ENCODE data around the gene FOXP1. TPM values are rescaled to one million over a fixed set of nuclear protein-coding genes. Genes with fewer than 3 reads are reported as not detected.

Gene FOXP1
- total and polyA plus RNA-seq, 2 experiments from 2014 or later, result 121 to 132 TPM

DNA sequence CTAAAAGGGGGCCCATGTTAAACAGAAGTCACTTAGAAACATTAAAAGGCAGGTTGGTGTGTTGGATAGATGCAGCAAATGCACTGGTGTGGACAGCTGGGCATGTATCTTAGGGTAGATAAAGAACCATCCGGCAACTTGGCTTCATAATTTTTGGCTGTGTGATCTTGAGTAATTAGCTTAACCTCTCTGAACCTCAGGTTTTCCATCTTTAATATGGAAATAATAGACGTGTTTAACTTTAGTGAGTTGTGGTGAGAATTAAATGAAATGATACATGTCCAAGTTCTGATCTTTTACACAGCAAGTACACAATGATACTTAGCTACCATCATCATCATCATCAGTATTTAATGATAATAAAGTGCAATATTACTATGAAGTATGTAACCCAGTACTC, 330.4 kb downstream of the FOXP1 start:
- peaks cover 11% of the 10 kb centered on the region for H3K4me1 ChIP-seq (ENCODE audit: low read depth)
- TF ChIP-seq CTCF (IDR thresholded peaks at IDR 0.05; ENCODE audit: low read depth, low read length), result no peak
- H3K4me3 ChIP-seq, result no peak overlapping the region
- H3K27me3 ChIP-seq, result no peaks in the 10 kb centered on the region
- peak overlapping the region; percentile 12 for H3K27ac ChIP-seq
- H3K9me3 ChIP-seq (ENCODE audit: low read depth), result no peaks in the 10 kb centered on the region
- H3K36me3 ChIP-seq, result no peaks in the 10 kb centered on the region
- no peak for DNase-seq (ENCODE audit: low read depth in 1 of 2, low spot score in 1 of 2)

- TF ChIP-seq CTCF (IDR thresholded peaks at IDR 0.05; ENCODE audit: low read depth, low read length), result no peak
- no peaks in the 10 kb centered on the region for H3K27me3 ChIP-seq
- peaks cover 18% of the 10 kb centered on the region for H3K4me1 ChIP-seq (ENCODE audit: low read depth)
- peak overlapping the region; percentile 12 for H3K27ac ChIP-seq
- peak; percentile 37 to 70 for DNase-seq (ENCODE audit: low read depth in 1 of 2, low spot score in 1 of 2)
- no peak overlapping the region for H3K4me3 ChIP-seq
- no peaks in the 10 kb centered on the region for H3K36me3 ChIP-seq
- no peaks in the 10 kb centered on the region for H3K9me3 ChIP-seq (ENCODE audit: low read depth)
These were observed 331.1 kb downstream of the FOXP1 start for GRCh38 chr3:71252466-71252865.

- Histone ChIP-seq H3K27ac (no peak overlapping the region), H3K27me3 (no peaks in the 10 kb centered on the region), H3K4me3 (no peak overlapping the region), H3K36me3 (no peaks in the 10 kb centered on the region), H3K4me1 (ENCODE audit: low read depth) (peaks cover 30% of the 10 kb centered on the region), H3K9me3 (ENCODE audit: low read depth) (no peaks in the 10 kb centered on the region)
- no peak for TF ChIP-seq CTCF (IDR thresholded peaks at IDR 0.05; ENCODE audit: low read depth, low read length)
- peak in 1 of 2 donors; percentile 96 for DNase-seq (ENCODE audit: low read depth in 1 of 2, low spot score in 1 of 2)
These were observed 332.3 kb downstream of the FOXP1 start for GRCh38 chr3:71251156-71251775.

- H3K9me3 ChIP-seq (ENCODE audit: low read depth), result no peaks in the 10 kb centered on the region
- H3K27me3 ChIP-seq, result no peaks in the 10 kb centered on the region
- no peak for DNase-seq (ENCODE audit: low read depth in 1 of 2, low spot score in 1 of 2)
- no peak for TF ChIP-seq CTCF (IDR thresholded peaks at IDR 0.05; ENCODE audit: low read depth, low read length)
- H3K4me1 ChIP-seq (ENCODE audit: low read depth), result peaks cover 32% of the 10 kb centered on the region
- no peak overlapping the region for H3K4me3 ChIP-seq
- H3K27ac ChIP-seq, result no peak overlapping the region
- H3K36me3 ChIP-seq, result no peaks in the 10 kb centered on the region
These were observed 333.5 kb downstream of the FOXP1 start for GRCh38 chr3:71250026-71250425.

- Histone ChIP-seq H3K4me3 (no peak overlapping the region), H3K27ac (peak overlapping the region; percentile 98), H3K36me3 (no peaks in the 10 kb centered on the region), H3K9me3 (ENCODE audit: low read depth) (no peaks in the 10 kb centered on the region), H3K4me1 (ENCODE audit: low read depth) (peaks cover 40% of the 10 kb centered on the region), H3K27me3 (no peaks in the 10 kb centered on the region)
- DNase-seq (ENCODE audit: low read depth in 1 of 2, low spot score in 1 of 2), result no peak
- TF ChIP-seq CTCF (IDR thresholded peaks at IDR 0.05; ENCODE audit: low read depth, low read length), result no peak
These were observed 335.6 kb downstream of the FOXP1 start for GRCh38 chr3:71247958-71248335.

Measured in cardiac muscle cell (in vitro differentiated cells and primary cell).